Left lobe of liver (tissue), 2 donors: ENCODE results near the gene SLC3A2. TPM values are rescaled to one million over a fixed set of nuclear protein-coding genes. Genes with fewer than 3 reads are reported as not detected.
"Not testable (repeated sequence)": the region's sequence is repeated elsewhere in the genome, so short reads cannot be mapped to it uniquely, and the experiment has no call there.

Source experiments
- ATAC-seq: fragments of 200-7000 bp; cut with Tn5 transposase; one replicate; pipeline ENCODE4 v1.9.1; 2020; ENCODE audit warnings: mild to moderate bottlenecking, moderate library complexity
- DNase-seq: peaks from one replicate; pipeline ENCODE4 v3.0.0-alpha.2; 2020; ENCODE audit warnings: low spot score
- total RNA-seq: library from RNA; stranded (reverse); gene quantifications from one replicate; pipeline ENCODE4 v1.2.1, GENCODE V29; 2021
- donor health status: DM: no; HTN: no; CAD: no; lungs with moderate emphysema.
- donor health status: DM: no; HTN: yes; CAD: no.

SLC3A2 gene
- total RNA-seq, 1 donor from 2014 or later: 64.8 TPM

- peak; percentile 53 for ATAC-seq
- no peak for DNase-seq
Measured at GRCh38 chr11:62925745-62926679, 45.3 kb downstream of the SLC3A2 start.

- DNase-seq: no peak
- no peak for ATAC-seq
Measured at GRCh38 chr11:62926680-62927455, 46.2 kb downstream of the SLC3A2 start.

GRCh38 chr11:62928011-62928410 lies 47.3 kb downstream of the SLC3A2 start:
- ATAC-seq: no peak
- DNase-seq: no peak

- ATAC-seq (no peak), DNase-seq (no peak)
Measured at GRCh38 chr11:62930157-62930556, 49.5 kb downstream of the SLC3A2 start.

GRCh38 chr11:62930666-62931065 lies 50.0 kb downstream of the SLC3A2 start:
- ATAC-seq (no peak), DNase-seq (no peak)

GRCh38 chr11:62931499-62932278 lies 51.0 kb downstream of the SLC3A2 start:
- no peak for DNase-seq

GRCh38 chr11:62933285-62933684 lies 52.6 kb downstream of the SLC3A2 start:
- ATAC-seq: no peak
- no peak for DNase-seq

More at GRCh38 chr11:62931499-62932278, 51.0 kb downstream of the SLC3A2 start:
- ATAC-seq: no peak

- DNase-seq (no peak), ATAC-seq (peak; percentile 53)
Measured at GRCh38 chr11:62933750-62934495, 53.2 kb downstream of the SLC3A2 start.

- no peak for ATAC-seq
- DNase-seq: no peak
Measured at GRCh38 chr11:62934496-62934785, 53.7 kb downstream of the SLC3A2 start.

- ATAC-seq, DNase-seq: not testable (repeated sequence)
Measured at GRCh38 chr11:62937528-62937927, 56.8 kb downstream of the SLC3A2 start.

Other genes with a start within 250 kb of the SLC3A2 start
- 220 TPM for gene GANAB, start 234.3 kb upstream of the SLC3A2 start, total RNA-seq
- 12.8 TPM for gene INTS5, start 227.6 kb upstream of the SLC3A2 start, total RNA-seq
- gene C11orf98, start 215.7 kb upstream of the SLC3A2 start, total RNA-seq: 30.4 TPM
- gene CSKMT, start 215.6 kb upstream of the SLC3A2 start, total RNA-seq: 3.4 TPM
- 4.9 TPM for gene UQCC3, start 209.2 kb upstream of the SLC3A2 start, total RNA-seq
- gene LBHD1, start 208.6 kb upstream of the SLC3A2 start, total RNA-seq: 3.3 TPM
- gene UBXN1, start 201.8 kb upstream of the SLC3A2 start, total RNA-seq: 30.5 TPM
- not detected for gene LRRN4CL, start 191.4 kb upstream of the SLC3A2 start, total RNA-seq
- gene BSCL2, start 173.5 kb upstream of the SLC3A2 start, total RNA-seq: 35.1 TPM
- gene GNG3, start 173.2 kb upstream of the SLC3A2 start, total RNA-seq: 0.20 TPM
- gene HNRNPUL2, start 153.4 kb upstream of the SLC3A2 start, total RNA-seq: 13.7 TPM
- gene TTC9C, start 152.4 kb upstream of the SLC3A2 start, total RNA-seq: 11.2 TPM
- gene ZBTB3, start 126.7 kb upstream of the SLC3A2 start, total RNA-seq: 5.5 TPM
- gene POLR2G, start 119.3 kb upstream of the SLC3A2 start, total RNA-seq: 22.7 TPM
- 22.9 TPM for gene TAF6L, start 109.5 kb upstream of the SLC3A2 start, total RNA-seq
- gene TMEM179B, start 93.5 kb upstream of the SLC3A2 start, total RNA-seq: 27.5 TPM
- 7.6 TPM for gene TMEM223, start 88.9 kb upstream of the SLC3A2 start, total RNA-seq
- gene NXF1, start 75.5 kb upstream of the SLC3A2 start, total RNA-seq: 42.8 TPM
- 23.8 TPM for gene STX5, start 48.8 kb upstream of the SLC3A2 start, total RNA-seq
- gene TEX54, start 48.1 kb upstream of the SLC3A2 start, total RNA-seq: not detected
- 20.5 TPM for gene WDR74, start 41.3 kb upstream of the SLC3A2 start, total RNA-seq
- gene CHRM1, start 40.5 kb downstream of the SLC3A2 start, total RNA-seq: not detected
- gene SLC22A6, start 104.1 kb downstream of the SLC3A2 start, total RNA-seq: not detected
- not detected for gene SLC22A8, start 134.9 kb downstream of the SLC3A2 start, total RNA-seq